H1 (cell line): ENCODE results near the gene GID8. TPM values are rescaled to one million over a fixed set of nuclear protein-coding genes. Genes with fewer than 3 reads are reported as not detected.

ENCODE experiments used
- ASH2L ChIP-seq: fragments of 200-600, 300-600 bp; sonication (generic); IDR thresholded peaks from one replicate; pipeline ENCODE4 v1.7.1; 2017; ENCODE audit warnings: low read length
- EGR1 ChIP-seq: IDR thresholded peaks from 2 replicates; pipeline ENCODE4 v1.6.1; 2011; ENCODE audit warnings: low read depth, low read length, borderline replicate concordance
- POU5F1 ChIP-seq: IDR thresholded peaks from 2 replicates; pipeline ENCODE4 v1.6.1; 2011; ENCODE audit warnings: low read depth, mild to moderate bottlenecking, low read length, moderate library complexity
- RXRA ChIP-seq: IDR thresholded peaks from 2 replicates; pipeline ENCODE4 v1.6.1; 2011; ENCODE audit warnings: low read depth, mild to moderate bottlenecking, low read length, moderate library complexity; ENCODE audit not compliant: insufficient read depth
- SP1 ChIP-seq: IDR thresholded peaks from 2 replicates; pipeline ENCODE4 v1.6.1; 2011; ENCODE audit warnings: low read depth, low read length
- YY1 ChIP-seq: IDR thresholded peaks from 2 replicates; pipeline ENCODE4 v1.6.1; 2011; ENCODE audit warnings: low read depth, mild to moderate bottlenecking, low read length
- polyA plus RNA-seq, 7 experiments: library from polyadenylated mRNA; depleted of rRNA in 3 of 7; stranded (reverse) in 5 of 7; unstranded in 2 of 7; fragments of >200 nt in 5 of 7; fragments of 200-250 nt in 2 of 7; gene quantifications; 1 replicate in 5 of 7; 2 replicates in 1 of 7; 4 replicates in 1 of 7; pipeline versions ENCODE4 v1.2.1 to v1.2.3, GENCODE V29; 2011 to 2013; ENCODE audit warnings: missing spikeins in 2 of 7, mixed read lengths in 2 of 7
- total RNA-seq: library from RNA; stranded (reverse); fragmentation: NEBNext Ultra II Directional; extraction: Animal tissue kit (Norgen Biotek cat#: 25700); gene quantifications from 2 replicates; pipeline ENCODE4 v1.2.1, GENCODE V29; 2021
- TF ChIP-seq, protein P1 (sequence below): IDR thresholded peaks from 2 replicates; pipeline ENCODE4 v1.6.1; 2011; ENCODE audit warnings: low read depth, mild to moderate bottlenecking, low read length; ENCODE audit not compliant: insufficient read depth

GID8 gene
- total and polyA plus RNA-seq, 2 of the 8 experiments (the other 6 are each of a cell fraction or from before 2014, with no cell fraction given): 39.7 to 72.9 TPM

GRCh38 chr20:62925076-62925419 lies 12.9 kb upstream of the GID8 start (continued):
- TF ChIP-seq, protein P1, sequence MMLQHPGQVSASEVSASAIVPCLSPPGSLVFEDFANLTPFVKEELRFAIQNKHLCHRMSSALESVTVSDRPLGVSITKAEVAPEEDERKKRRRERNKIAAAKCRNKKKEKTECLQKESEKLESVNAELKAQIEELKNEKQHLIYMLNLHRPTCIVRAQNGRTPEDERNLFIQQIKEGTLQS: no peak
- TF ChIP-seq SP1 (no peak), YY1 (no peak), EGR1 (no peak), RXRA (no peak), ASH2L (no peak), POU5F1 (no peak)
